ENCODE results near the gene STK39.

STK39 gene

DNA sequence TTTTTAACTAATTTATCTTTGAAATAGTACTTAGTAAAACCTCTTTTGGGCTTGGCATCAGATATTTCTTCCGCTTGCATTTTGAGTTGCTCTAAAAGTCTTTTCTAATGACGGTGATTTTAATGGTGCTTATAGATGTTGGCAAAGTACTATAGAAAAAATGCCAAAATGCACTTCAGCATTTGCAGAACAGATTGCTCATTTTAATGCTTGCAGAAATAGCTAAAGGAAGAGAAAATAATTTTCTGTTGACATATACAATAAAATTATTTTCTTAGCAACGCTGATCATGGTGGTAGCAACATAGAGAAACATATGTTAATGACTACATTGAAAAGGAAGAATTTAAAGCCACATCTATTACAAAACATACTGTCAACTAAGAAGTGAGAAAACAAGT, 170.7 kb downstream of the STK39 start:
- DNase-seq: no peak

DNA sequence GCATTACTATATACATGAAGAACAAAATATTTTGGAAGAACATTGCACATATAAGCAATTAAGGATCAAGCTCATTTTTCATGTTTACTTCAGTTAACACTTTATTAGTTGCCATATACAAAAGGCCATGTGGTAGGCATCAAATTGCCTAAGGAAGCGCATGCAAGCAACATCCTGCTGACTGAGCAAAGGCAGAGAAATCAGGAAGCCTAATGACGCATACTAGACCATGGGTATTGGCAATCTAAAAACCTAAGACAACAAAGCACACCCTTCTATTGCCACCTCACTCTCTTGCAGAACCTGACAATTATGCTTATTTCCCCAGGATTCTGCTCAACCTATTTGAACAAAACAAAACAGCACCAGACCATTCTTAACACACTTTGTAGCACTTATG, 171.9 kb downstream of the STK39 start:
- no peak for DNase-seq

- no peak for DNase-seq
Observed at GRCh38 chr2:168072626-168073303, 174.6 kb downstream of the STK39 start.

DNA sequence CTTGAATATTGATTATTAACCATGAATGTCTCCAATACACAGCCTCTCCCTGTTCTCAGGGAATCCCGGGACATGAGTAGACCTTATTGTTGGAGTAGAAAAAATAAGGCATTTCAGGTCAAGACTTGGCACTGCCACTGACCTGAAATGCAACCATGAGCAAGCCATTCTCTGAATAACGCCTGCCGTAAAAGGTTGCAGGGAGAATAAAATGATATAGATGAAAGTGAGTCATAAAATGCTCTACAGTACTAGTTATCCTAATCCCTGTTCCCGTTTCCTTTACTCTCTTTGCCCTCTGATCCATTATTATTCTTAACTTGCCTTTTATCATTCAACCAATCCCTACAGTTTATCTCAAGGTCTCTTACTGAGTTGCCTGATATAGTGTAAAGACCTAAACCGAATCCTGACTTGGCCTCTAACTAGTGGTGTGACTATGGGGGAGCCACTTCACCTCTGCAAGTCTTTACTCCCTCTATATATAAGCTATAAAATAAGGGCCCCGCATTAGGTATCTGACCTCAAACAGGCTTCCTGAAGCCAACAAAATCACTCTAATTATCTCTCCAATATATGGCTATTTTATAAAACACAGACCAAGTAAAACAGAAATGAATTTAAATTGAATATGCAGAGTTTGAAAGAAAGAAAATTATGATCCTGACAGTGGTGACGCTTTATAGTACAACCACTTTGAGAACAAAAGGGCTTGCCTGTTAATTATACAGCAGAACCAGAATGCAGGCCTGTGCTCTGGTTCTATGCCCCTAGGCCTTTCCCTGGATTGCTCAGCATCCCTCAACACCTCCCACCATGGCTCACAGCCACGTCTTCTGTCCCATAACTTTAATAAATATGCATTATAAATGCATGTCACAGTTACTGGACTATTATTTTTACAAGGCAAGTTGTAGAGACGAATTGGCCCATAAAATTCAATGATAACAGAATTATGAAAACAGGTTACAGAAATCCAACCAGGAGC, 183.1 kb downstream of the STK39 start:
- no peak for DNase-seq

GRCh38 chr2:168062936-168063335, 184.5 kb downstream of the STK39 start:
- DNase-seq: no peak

DNA sequence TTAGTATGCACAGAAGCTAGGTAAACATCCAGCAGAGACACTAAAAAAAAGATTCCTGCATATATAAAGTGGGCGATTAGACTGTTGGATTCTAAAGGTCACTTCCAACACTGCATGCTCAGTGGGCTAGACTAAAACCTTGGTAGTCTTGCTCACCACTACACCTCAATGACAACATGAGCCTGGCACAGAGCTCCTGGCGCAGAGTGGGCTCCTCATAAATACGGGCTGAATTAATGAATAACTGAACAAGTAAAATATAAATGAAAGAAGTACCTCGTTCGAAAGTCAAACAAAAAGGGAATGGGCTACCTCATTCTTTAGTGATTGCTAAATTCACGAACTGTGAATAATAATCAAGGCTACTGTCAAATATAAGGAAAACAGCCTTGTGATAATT, 185.3 kb downstream of the STK39 start:
- DNase-seq: no peak

GRCh38 chr2:168060986-168061750, 186.2 kb downstream of the STK39 start:
- DNase-seq: peak; percentile 11

DNA sequence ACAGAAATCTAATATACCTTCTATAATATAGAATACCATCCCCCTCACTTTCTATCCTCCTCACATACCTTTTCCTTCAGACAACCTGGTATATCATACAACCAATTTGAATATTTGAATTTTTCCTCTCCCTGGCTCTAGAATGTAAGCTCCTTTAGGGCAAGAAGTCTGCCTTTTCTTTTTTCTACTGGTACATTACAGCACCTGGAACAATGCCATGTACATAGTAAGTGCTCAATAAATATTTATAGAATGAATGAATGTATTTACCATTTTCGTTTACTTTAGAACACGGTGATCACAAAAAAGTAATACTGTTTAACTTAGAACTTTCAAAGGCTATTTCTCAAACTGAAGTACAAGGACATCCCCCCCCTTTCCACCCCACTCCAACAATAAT, 187.6 kb downstream of the STK39 start:
- no peak for DNase-seq

- no peak for DNase-seq
Observed at GRCh38 chr2:168058675-168059074, 188.7 kb downstream of the STK39 start.

DNA sequence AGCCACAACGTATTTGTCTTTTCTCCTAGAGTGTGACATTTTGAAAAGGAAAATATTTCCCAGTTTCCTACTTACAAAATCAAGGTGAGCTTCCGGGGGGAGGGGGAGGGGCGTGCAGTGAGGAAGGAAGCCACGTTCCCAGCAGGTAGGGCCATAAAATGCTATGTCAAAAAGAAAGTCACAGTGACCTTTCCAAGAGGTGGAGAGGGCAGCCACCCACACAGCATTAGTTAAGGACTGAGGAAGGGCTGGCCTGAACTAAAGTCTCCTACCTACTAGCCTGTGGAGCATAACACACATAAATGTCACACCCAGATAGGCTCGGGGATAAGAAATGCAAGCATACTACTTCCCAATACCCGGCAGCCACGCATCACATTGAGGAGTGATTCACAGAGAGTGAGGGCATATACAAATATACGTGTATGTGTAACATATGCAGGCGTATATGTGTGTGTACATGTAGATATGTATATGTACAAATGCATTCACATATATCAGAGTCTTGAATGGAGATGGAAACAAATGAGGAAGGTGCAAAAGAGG, 191.1 kb downstream of the STK39 start:
- no peak for DNase-seq

GRCh38 chr2:168054657-168055056, 192.7 kb downstream of the STK39 start:
- DNase-seq: no peak

DNA sequence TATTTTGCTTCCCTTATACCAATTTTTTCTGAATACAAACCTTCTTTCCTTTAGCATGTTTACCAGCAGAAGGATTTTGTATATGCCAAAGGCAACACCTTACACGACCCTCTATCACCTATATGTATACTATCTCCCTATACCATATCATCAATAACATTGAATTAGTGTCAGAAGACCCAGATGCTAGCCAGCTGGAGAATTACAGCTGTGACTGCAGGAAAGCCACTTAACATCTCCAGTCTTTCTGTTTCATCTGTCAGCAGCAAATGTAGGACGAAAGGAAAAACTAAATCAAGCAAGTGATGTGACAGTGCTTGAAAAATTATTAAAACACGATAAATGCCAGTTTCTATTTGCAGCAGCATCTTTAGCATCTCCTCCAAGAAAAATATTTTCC, 193.7 kb downstream of the STK39 start:
- DNase-seq: no peak

DNA sequence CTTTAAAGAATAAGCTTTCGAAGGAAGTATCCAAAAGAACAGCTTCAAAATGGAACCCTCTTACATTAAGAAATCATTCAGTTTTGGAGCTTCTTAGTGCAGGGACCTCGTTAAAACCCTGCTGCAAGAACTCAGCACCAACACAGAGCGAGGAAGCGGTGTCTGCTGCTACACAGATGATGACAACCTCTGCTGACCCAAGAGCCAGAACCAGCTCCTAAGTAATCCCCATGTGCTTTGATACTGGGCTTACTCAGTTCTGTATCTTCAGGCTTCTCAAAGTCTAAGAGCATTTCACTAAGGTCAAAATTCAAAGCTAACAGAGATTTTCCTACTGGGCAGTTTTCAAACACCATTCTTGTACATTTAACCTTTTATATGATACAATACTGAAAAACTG, 194.6 kb downstream of the STK39 start:
- DNase-seq: no peak

GRCh38 chr2:168050377-168050776, 197.0 kb downstream of the STK39 start:
- no peak for DNase-seq

DNA sequence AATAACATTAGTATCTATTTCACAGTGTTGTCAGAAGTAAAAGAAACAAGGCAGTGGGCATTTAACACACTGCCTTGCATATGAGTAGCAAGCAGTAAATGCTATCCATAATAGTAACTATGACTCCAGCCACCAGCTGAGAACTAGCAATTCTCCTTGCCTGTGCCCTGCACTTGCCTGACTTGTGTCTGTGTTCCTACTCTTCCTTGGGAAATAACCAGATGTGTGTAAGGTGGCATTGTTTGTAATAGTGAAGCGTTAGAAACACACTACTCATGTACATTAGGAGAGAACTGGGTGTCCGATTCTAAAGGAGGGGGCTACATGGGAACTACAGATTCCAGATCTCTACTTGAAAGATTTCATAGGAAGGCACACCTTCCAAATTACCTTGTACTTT, 197.8 kb downstream of the STK39 start:
- DNase-seq: no peak

- no peak for DNase-seq
Observed at GRCh38 chr2:168047091-168047690, 200.2 kb downstream of the STK39 start.

GRCh38 chr2:168044579-168044978, 202.8 kb downstream of the STK39 start:
- DNase-seq: no peak

DNA sequence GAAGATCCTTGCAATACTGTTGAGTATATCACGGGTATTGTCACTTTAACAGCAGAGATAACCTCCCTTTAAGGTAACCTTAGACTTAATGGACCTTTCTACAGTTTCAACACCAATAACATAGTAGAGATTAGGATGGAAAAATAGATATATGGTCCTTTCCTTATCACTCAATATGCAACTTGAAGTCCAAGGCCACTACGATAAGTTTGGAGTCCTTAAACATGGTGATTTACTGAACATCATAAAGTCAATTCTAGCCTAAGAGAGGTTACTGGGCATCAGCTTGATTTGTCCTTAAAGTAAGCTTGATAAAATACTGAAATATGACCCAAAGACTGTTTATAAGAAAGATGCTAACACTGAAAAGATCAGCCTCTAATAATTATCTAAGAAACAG, 203.2 kb downstream of the STK39 start:
- no peak for DNase-seq

DNA sequence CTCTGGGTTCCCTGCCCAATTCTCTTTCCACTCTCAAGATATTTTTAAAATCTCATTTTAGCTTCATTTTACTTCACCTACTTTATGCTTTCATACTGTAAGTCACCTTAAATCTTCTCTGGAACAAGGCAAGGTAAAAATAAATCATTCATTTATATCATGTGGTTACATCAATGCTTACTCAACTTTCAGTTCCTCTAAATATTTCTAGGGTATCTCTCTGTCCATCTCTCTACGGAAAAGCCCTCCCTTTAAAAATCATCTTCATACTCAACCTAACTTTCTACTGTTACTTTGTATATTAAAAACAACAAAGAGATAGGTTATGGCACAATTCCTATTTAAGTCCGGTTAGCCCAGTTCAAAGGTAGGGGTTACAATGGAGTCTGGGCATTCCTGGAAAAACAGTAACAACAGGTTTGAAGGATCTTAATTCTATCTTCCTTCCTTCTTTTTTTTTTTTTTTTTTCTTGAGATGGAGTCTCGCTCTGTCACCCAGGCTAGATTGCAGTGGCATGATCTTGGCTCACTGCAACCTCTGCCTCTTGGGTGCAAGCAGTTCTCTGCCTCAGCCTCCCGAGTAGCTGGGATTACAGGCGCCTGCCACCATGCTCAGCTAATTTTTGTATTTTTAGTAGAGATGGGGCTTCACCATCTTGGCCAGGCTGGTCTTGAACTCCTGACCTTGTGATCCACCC, 205.1 kb downstream of the STK39 start:
- DNase-seq: peak; percentile 2

- no peak for DNase-seq
Observed at GRCh38 chr2:168039881-168040280, 207.5 kb downstream of the STK39 start.

DNA sequence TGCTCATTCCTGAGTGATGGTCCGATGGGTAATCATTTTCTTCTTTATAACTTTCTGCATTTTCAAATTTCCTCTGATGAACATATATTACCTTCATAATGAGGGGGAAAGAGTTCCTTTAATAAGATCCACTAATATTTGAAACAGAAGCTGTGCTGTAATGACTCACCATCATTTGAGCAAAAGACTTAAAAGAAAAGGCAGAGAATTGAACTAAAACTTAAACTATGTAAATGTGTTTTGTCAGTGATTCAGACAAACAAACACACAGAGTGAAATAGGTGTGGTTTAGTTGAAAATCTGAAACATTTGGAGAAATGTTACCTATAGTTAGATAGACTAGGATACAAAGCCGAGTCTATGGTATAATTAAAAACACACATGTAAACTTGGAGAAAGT, 209.6 kb downstream of the STK39 start:
- DNase-seq: no peak

GRCh38 chr2:168035458-168035857, 211.9 kb downstream of the STK39 start:
- no peak for DNase-seq

Measured in suppressor macrophage treated with lipopolysaccharide for 4 hours (primary cell).